H1 (cell line): ENCODE results near the gene NDUFA13. TPM values are rescaled to one million over a fixed set of nuclear protein-coding genes. Genes with fewer than 3 reads are reported as not detected.

ENCODE experiments used
- BACH1 ChIP-seq: IDR thresholded peaks from 2 replicates; pipeline ENCODE4 v1.6.1; 2012; ENCODE audit warnings: low read length, improper control_type of control experiment
- CBX5 ChIP-seq: fragments of 300-800, 300-1000 bp; sonication (generic); IDR thresholded peaks from 2 replicates; pipeline ENCODE4 v1.7.1; 2016; ENCODE audit warnings: antibody characterized with exemption, low read length, low read depth
- EGR1 ChIP-seq: IDR thresholded peaks from 2 replicates; pipeline ENCODE4 v1.6.1; 2011; ENCODE audit warnings: low read depth, low read length, borderline replicate concordance
- NANOG ChIP-seq: IDR thresholded peaks from 2 replicates; pipeline ENCODE4 v1.6.1; 2011; ENCODE audit warnings: low read length, low read depth, mild to moderate bottlenecking, inconsistent platforms; ENCODE audit not compliant: insufficient read depth, poor library complexity, severe bottlenecking
- RAD21 ChIP-seq, 2 experiments: IDR thresholded peaks in 1 of 2; conservative IDR thresholded peaks in 1 of 2; 2 replicates each; pipeline ENCODE4 v1.6.1; 2011; ENCODE audit warnings: low read depth in 2 of 2, low read length in 2 of 2, improper control_type of control experiment in 1 of 2, inconsistent platforms in 1 of 2, mild to moderate bottlenecking in 1 of 2, moderate library complexity in 1 of 2
- TCF12 ChIP-seq: IDR thresholded peaks from 2 replicates; pipeline ENCODE4 v1.6.1; 2011; ENCODE audit warnings: low read depth, mild to moderate bottlenecking, low read length
- polyA plus RNA-seq, 7 experiments: library from polyadenylated mRNA; depleted of rRNA in 3 of 7; stranded (reverse) in 5 of 7; unstranded in 2 of 7; fragments of >200 nt in 5 of 7; fragments of 200-250 nt in 2 of 7; gene quantifications; 1 replicate in 5 of 7; 2 replicates in 1 of 7; 4 replicates in 1 of 7; pipeline versions ENCODE4 v1.2.1 to v1.2.3, GENCODE V29; 2011 to 2013; ENCODE audit warnings: missing spikeins in 2 of 7, mixed read lengths in 2 of 7
- total RNA-seq: library from RNA; stranded (reverse); fragmentation: NEBNext Ultra II Directional; extraction: Animal tissue kit (Norgen Biotek cat#: 25700); gene quantifications from 2 replicates; pipeline ENCODE4 v1.2.1, GENCODE V29; 2021
- TF ChIP-seq, protein P1 (sequence below): IDR thresholded peaks from 2 replicates; pipeline ENCODE4 v1.6.1; 2012; ENCODE audit warnings: inconsistent platforms

Gene NDUFA13
- total and polyA plus RNA-seq, 2 of the 8 experiments (the other 6 are each of a cell fraction or from before 2014, with no cell fraction given): 413 to 1,105 TPM

- TF ChIP-seq, protein P1, sequence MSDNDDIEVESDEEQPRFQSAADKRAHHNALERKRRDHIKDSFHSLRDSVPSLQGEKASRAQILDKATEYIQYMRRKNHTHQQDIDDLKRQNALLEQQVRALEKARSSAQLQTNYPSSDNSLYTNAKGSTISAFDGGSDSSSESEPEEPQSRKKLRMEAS: no peak
- no peak for TF ChIP-seq TCF12
- no peak for TF ChIP-seq RAD21 (IDR thresholded peaks at IDR 0.05 in 1 of 2, conservative IDR thresholded peaks at IDR 0.05 in 1 of 2; ENCODE audit: low read depth in 2 of 2, low read length in 2 of 2)
- TF ChIP-seq NANOG: no peak
- no peak for TF ChIP-seq CBX5
- peak; percentile 52; the same call in 1 of the 2 replicates for TF ChIP-seq EGR1
- no peak for TF ChIP-seq BACH1
Observed at GRCh38 chr19:19538061-19538784, 22.2 kb downstream of the NDUFA13 start, which contains the start of gene CILP2 (continued).
